HTR-8/SVneo (cell line): ENCODE data around the gene FHL3.

Experiments used
- DNase-seq: peaks from one replicate; pipeline ENCODE4 v3.0.0; 2011; ENCODE audit warnings: low spot score, mixed read lengths; ENCODE audit not compliant: insufficient read length
- FAIRE-seq: peaks from 2 replicates; lab custom pipeline; 2011; peaks lifted over from hg19 to GRCh38; lab: Jason Lieb, UNC

The FHL3 gene

GRCh38 chr1:37948166-37948565 lies 57.1 kb downstream of the FHL3 start:
- DNase-seq (no peak), FAIRE-seq (no peak)

GRCh38 chr1:37947364-37947763 lies 58.0 kb downstream of the FHL3 start:
- DNase-seq (no peak), FAIRE-seq (no peak)
